ENCODE results near the gene IPO11.

IPO11 gene

DNA sequence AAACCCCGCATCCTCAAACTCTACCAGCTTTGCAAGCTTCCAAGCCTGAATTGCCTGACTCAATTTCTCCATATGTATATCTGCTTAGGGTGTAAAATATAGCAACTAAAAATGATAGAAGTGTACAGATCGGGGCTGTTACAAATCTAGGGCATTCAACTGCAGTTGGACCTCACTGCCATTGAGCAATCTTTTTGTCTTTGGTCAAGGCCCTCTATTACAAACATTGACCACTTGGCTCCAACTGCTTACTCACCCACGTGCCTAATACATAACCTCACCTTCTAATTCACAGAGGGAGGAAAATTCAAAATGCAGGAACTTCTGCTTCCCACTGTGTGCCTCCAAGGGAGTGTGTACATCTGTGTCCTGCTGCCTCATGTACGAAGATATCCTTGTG is 176.1 kb downstream of the IPO11 start:
- DNase-seq (ENCODE audit: extremely low read depth, low read depth) = no peak

DNA sequence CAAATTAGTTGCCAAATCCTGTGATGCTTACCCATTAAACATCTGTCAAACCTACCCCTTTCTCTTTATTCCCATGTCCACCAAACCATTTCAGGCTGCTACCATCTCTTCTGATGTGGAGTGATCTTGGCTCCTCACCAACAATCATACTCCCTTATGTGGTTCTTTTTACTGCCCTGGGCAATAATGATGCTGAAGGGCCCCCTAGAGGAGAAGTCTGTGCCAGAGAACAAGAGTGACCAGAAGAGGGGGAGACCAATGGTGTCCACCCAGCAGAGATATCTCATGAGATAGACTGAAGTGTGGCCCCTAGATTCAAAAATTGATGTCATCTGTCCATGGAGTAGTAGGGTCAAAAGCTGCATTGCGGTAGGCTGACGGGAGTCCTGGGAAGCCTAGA is 176.9 kb downstream of the IPO11 start:
- no peak for DNase-seq (ENCODE audit: extremely low read depth, low read depth)
- TF ChIP-seq, protein P1, sequence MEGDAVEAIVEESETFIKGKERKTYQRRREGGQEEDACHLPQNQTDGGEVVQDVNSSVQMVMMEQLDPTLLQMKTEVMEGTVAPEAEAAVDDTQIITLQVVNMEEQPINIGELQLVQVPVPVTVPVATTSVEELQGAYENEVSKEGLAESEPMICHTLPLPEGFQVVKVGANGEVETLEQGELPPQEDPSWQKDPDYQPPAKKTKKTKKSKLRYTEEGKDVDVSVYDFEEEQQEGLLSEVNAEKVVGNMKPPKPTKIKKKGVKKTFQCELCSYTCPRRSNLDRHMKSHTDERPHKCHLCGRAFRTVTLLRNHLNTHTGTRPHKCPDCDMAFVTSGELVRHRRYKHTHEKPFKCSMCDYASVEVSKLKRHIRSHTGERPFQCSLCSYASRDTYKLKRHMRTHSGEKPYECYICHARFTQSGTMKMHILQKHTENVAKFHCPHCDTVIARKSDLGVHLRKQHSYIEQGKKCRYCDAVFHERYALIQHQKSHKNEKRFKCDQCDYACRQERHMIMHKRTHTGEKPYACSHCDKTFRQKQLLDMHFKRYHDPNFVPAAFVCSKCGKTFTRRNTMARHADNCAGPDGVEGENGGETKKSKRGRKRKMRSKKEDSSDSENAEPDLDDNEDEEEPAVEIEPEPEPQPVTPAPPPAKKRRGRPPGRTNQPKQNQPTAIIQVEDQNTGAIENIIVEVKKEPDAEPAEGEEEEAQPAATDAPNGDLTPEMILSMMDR (IDR thresholded peaks at IDR 0.05; ENCODE audit: low read depth, low read length) = no peak

More for the DNA sequence above, 176.1 kb downstream of the IPO11 start:
- TF ChIP-seq, protein P1 (IDR thresholded peaks at IDR 0.05; ENCODE audit: low read depth, low read length) = no peak

DNA sequence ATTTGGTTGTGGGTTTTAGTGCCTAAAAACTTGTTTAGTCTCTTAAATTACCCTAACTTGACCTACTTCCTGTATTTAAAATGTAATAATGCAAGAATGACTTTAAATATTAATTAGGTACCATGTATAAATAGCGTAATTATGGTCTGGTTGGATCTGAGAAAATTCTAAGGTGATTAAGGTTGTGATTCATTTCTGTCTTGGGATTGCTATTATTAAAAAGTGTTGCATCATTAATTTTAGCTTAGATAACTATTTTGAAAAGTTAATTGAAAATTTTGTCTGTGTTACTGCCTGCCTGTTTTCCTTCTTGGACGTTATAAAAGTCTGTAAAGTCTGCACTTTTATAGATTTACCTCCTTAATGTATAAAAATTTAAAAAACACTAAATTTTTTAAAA is 177.8 kb downstream of the IPO11 start:
- TF ChIP-seq, protein P1 (IDR thresholded peaks at IDR 0.05; ENCODE audit: low read depth, low read length) = no peak
- DNase-seq (ENCODE audit: extremely low read depth, low read depth) = no peak

DNA sequence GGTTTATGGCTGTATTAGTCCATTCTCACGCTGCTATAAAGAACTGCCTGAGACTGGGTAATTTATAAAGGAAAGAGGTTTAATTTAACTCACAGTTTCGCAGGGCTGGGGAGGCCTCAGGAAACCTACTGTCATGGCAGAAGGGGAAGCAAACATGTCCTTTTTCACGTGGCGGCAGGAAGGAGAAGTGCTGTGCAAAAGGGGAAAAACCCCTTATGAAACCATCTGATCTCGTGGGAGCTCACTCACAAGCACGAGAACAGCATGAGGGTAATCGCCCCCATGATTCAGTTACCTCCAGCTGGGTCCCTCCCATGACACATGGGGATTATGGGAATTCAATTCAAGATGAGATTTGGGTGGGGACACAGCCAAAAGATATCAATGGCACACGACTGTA is 180.0 kb downstream of the IPO11 start:
- TF ChIP-seq, protein P1 (IDR thresholded peaks at IDR 0.05; ENCODE audit: low read depth, low read length) = no peak
- no peak for DNase-seq (ENCODE audit: extremely low read depth, low read depth)

DNA sequence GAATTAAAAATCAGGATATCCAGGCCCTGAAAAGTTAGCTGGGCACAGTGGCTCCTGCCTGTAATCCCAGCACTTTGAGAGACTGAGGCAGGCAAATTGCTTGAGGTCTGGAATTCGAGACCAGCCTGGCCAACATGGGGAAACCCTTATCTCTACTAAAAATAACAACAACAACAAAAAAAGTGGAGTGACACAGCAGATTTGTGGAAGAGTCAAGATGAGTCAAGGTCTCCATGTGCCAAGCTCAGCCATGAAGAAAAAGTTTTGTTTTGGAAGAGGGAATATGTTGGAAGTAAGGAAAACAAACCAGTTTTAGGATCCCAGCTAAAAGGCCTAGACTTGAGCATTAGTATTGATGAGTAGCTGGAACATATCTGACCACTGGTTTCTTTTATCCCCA is 180.8 kb downstream of the IPO11 start:
- TF ChIP-seq, protein P1 (IDR thresholded peaks at IDR 0.05; ENCODE audit: low read depth, low read length) = no peak
- DNase-seq (ENCODE audit: extremely low read depth, low read depth) = no peak

DNA sequence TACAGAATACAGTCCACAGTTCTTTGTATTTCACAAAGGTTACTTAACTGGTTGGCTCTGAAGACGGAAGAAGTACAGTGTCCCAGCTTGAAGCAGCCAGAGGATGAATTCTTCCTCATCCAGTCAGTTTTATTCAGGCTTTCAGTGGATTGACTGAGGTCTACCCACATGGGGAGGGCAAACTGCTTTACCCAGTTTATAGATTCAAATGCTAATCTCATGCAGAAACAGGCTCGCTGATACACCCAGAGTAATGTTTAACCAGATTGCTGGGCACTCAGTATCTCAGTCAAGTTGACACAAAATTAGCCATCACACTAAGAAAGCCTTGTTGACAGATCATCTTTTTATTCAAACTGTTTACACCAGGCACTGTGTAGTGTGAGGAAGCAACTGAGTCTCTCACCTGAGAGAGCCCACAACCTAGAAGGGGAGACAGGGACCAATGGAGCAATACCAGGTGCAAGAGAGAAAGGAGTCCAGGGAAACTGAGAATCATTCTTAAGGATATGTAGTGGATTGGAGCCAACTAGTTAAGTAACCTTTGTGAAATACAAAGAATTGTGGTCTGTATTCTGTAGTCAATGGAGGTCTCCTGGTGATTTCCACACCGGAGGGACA is 181.9 kb downstream of the IPO11 start:
- TF ChIP-seq, protein P1 (IDR thresholded peaks at IDR 0.05; ENCODE audit: low read depth, low read length) = no peak

DNA sequence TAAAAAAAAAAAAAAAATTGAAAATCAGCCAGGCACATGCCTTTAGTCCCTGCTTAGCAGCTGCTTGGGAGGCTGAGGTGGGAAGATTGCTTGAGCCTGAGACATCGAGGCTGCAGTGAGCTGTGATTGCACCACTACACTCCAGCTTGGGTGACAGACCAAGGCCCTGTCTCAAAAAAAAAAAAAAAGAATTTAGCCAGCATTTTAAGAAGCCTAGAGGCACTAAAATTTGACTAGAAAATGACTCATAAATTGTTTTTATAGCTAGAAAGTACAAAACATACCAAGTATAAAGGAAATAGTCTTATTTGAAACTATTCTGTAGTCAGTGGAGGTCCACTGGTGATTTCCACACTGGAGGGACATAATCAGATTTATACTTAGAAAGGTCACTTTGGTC is 183.5 kb downstream of the IPO11 start:
- DNase-seq (ENCODE audit: extremely low read depth, low read depth) = no peak
- TF ChIP-seq, protein P1 (IDR thresholded peaks at IDR 0.05; ENCODE audit: low read depth, low read length) = no peak

More for the DNA sequence above, 181.9 kb downstream of the IPO11 start:
- no peak for DNase-seq (ENCODE audit: extremely low read depth, low read depth)
